Measurements from ENCODE around the gene RMC1. TPM values are rescaled to one million over a fixed set of nuclear protein-coding genes. Genes with fewer than 3 reads are reported as not detected.

The RMC1 gene
- total RNA-seq, 4 donors from 2014 or later, result 24.9 to 41.0 (median 31.0) TPM

DNA sequence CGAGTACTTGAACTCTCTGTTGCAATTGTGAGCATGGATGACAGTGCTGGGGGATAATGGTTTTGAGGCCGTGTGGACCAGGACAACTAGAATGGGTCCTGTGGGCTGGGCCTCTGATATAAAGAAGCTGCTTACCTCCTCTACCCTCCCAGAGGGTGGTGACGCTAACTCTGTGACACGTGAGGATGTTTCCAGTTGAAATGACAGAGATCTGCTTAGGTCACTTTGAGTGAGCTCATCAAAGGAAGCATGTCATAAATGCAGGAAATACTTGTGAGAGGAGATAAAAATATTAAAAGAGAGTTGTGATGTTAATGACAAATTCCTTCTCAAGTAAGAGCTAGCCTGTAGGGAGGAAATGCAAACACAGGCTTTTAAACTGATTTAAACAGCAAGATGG, 16.4 kb downstream of the RMC1 start:
- Histone ChIP-seq H3K27ac (replicated peaks in 1 of 4) (no peak overlapping the region), H3K27me3 (no peaks in the 10 kb centered on the region), H3K9me3 (no peaks in the 10 kb centered on the region), H3K4me1 (peaks cover 0 to 25% (median 21%) of the 10 kb centered on the region in 4 donors), H3K36me3 (peaks cover 74 to 94% (median 91%) of the 10 kb centered on the region in 4 donors), H3K4me3 (no peak overlapping the region)
- intact Hi-C loops (cut with DNase I), result loop anchor here (10.0 kb wide), 2 partner anchors 185 to 295 kb away; no protein-coding TSS in a partner anchor
- TF ChIP-seq EP300 (IDR thresholded peaks at IDR 0.05), result no peak
- no peak for TF ChIP-seq POLR2A (IDR thresholded peaks at IDR 0.05; ENCODE audit: low read depth)
- TF ChIP-seq, protein P1, sequence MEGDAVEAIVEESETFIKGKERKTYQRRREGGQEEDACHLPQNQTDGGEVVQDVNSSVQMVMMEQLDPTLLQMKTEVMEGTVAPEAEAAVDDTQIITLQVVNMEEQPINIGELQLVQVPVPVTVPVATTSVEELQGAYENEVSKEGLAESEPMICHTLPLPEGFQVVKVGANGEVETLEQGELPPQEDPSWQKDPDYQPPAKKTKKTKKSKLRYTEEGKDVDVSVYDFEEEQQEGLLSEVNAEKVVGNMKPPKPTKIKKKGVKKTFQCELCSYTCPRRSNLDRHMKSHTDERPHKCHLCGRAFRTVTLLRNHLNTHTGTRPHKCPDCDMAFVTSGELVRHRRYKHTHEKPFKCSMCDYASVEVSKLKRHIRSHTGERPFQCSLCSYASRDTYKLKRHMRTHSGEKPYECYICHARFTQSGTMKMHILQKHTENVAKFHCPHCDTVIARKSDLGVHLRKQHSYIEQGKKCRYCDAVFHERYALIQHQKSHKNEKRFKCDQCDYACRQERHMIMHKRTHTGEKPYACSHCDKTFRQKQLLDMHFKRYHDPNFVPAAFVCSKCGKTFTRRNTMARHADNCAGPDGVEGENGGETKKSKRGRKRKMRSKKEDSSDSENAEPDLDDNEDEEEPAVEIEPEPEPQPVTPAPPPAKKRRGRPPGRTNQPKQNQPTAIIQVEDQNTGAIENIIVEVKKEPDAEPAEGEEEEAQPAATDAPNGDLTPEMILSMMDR (IDR thresholded peaks at IDR 0.05), result no peak
- no peak for TF ChIP-seq POLR2AphosphoS5 (IDR thresholded peaks at IDR 0.05)
- DNase-seq (ENCODE audit: extremely low spot score), result no peak
- WGBS, result 76% methylated on average over 4 of the region's 4 CpGs

DNA sequence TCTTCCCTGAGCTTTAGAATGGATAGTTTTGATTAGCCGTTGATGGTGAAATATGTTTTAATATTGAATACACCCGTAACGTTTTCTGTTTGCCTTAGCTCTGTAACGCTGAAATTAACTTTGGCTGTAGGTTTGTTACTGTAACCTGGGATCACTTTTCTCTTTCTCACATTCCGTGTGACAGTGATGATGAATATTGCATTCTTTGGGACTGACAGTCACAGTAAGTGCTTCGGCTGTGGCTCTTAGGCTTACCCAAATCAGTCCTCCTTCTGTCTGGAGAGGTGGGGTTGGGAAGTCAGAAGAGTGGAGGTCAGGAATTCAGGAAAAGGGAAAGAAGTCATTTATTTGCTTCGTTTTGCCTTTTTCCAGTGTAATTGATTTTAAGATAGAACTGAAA, 18.0 kb downstream of the RMC1 start:
- Histone ChIP-seq H3K4me1 (peaks cover 0 to 18% (median 15%) of the 10 kb centered on the region in 4 donors), H3K4me3 (no peak overlapping the region), H3K27ac (replicated peaks in 1 of 4) (peak overlapping the region in 3 of 4 donors; percentile 12 to 20 (median 12)), H3K27me3 (no peaks in the 10 kb centered on the region), H3K36me3 (peaks cover 79 to 99% (median 96%) of the 10 kb centered on the region in 4 donors), H3K9me3 (no peaks in the 10 kb centered on the region)
- intact Hi-C loops (cut with DNase I), result no loop called here
- WGBS, result 58% methylated on average over 7 of the region's 7 CpGs
- TF ChIP-seq, protein P1 (IDR thresholded peaks at IDR 0.05), result no peak
- no peak for TF ChIP-seq POLR2A (IDR thresholded peaks at IDR 0.05; ENCODE audit: low read depth)
- TF ChIP-seq POLR2AphosphoS5 (IDR thresholded peaks at IDR 0.05), result no peak
- TF ChIP-seq EP300 (IDR thresholded peaks at IDR 0.05), result no peak
- no peak for DNase-seq (ENCODE audit: extremely low spot score)

DNA sequence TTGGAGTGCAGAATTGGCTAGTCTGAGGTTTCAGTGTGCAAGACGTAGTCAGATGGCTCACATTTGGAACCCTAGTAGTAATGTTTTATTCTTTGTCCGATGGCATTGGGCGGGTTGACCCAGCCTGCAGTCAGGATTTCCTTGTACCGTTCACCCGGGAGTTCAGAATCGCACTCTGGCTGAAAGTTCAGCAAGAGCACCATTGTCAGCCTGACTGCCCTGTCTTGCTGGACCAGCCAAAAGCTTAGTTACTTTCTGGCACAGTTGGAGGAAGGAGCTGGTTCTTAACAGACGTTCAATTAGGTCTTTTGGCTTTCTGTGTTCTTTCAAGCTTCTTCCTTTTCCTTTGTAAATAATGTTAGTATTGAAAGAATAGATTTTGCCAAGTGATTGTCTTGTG, 18.6 kb downstream of the RMC1 start:
- WGBS, result 81% methylated on average over 7 of the region's 7 CpGs
- Histone ChIP-seq H3K4me1 (peaks cover 0 to 17% (median 14%) of the 10 kb centered on the region in 4 donors), H3K9me3 (no peaks in the 10 kb centered on the region), H3K4me3 (no peak overlapping the region), H3K27ac (replicated peaks in 1 of 4) (peak overlapping the region in 3 of 4 donors; percentile 12 to 20 (median 12)), H3K27me3 (no peaks in the 10 kb centered on the region), H3K36me3 (peaks cover 73 to 99% (median 96%) of the 10 kb centered on the region in 4 donors)
- intact Hi-C loops (cut with DNase I), result no loop called here
- DNase-seq (ENCODE audit: extremely low spot score), result no peak
- TF ChIP-seq, protein P1 (IDR thresholded peaks at IDR 0.05), result no peak
- TF ChIP-seq EP300 (IDR thresholded peaks at IDR 0.05) (no peak), POLR2A (IDR thresholded peaks at IDR 0.05; ENCODE audit: low read depth) (no peak), POLR2AphosphoS5 (IDR thresholded peaks at IDR 0.05) (peak in 1 of 2 donors; percentile 33)

DNA sequence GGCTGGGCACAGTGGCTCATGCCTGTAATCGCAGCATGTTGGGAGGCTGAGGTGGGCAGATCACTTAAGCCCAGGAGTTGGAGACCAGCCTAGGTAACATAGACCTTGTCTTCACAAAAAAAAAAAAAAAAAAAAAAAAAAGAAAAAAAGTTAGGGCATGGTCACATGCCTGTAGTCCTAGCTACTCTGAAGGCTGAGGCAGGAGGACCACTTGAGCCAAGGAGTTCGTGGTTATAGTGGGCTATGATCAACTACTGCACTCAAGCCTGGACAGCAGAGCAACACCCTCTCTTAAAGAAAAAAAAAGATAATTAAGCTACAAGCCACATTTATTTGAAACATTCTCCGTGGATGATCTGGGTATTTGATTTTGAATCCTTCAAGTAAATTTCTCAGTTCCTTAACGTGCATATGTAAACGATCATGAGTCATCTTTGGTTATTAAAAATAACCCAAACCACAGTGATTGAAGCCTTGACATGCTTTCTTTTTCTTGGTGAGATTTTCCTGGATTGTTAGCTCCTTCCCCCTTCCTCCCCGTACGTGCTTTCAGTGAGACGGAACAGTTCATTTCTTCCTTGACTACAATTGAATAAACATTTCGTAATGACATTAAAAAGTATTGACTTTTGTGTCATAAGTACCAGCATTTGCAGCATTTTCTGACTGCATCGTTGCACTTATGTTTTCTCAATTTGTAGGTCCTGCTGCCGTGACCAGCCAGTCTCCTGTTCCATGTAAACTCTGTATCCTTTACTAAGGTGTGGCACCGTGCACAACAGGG, 20.3 kb downstream of the RMC1 start:
- TF ChIP-seq, protein P1 (IDR thresholded peaks at IDR 0.05), result no peak
- TF ChIP-seq POLR2A (IDR thresholded peaks at IDR 0.05; ENCODE audit: low read depth), result no peak
- no peak for TF ChIP-seq POLR2AphosphoS5 (IDR thresholded peaks at IDR 0.05)
- no peak for TF ChIP-seq EP300 (IDR thresholded peaks at IDR 0.05)
- no peak for DNase-seq (ENCODE audit: extremely low spot score)
- Histone ChIP-seq H3K27ac (replicated peaks in 1 of 4) (peak overlapping the region in 1 of 4 donors; percentile 12), H3K27me3 (no peaks in the 10 kb centered on the region), H3K36me3 (peaks cover 58 to 99% (median 93%) of the 10 kb centered on the region in 4 donors), H3K4me3 (no peak overlapping the region), H3K4me1 (peaks cover 0 to 17% (median 14%) of the 10 kb centered on the region in 4 donors), H3K9me3 (no peaks in the 10 kb centered on the region)
- 75% methylated on average over 12 of the region's 12 CpGs for WGBS
- intact Hi-C loops (cut with DNase I), result no loop called here
